GM10248 (cell line): Measurements from ENCODE around the gene PHETA1.
"Not testable (repeated sequence)": the region's sequence is repeated elsewhere in the genome, so short reads cannot be mapped to it uniquely, and the experiment has no call there.

ENCODE experiments used
- CTCF ChIA-PET: fragments of 300-600 bp; sonication (Branson Sonifier 250); formaldehyde crosslinking; extraction: SDS; loops from one replicate; lab custom pipeline; 2021; ENCODE audit warnings: antibody characterized with exemption; lab: Yijun Ruan, JAX
- POLR2A ChIA-PET: fragments of 350-650 bp; sonication (Branson Sonifier 250); formaldehyde crosslinking; extraction: SDS; loops from one replicate; lab custom pipeline; 2020; ENCODE audit warnings: antibody characterized with exemption; lab: Yijun Ruan, JAX
- DNase-seq: peaks from one replicate; pipeline ENCODE4 v3.0.0; 2012; ENCODE audit errors: extremely low spot score
- CTCF ChIP-seq: IDR thresholded peaks from 2 replicates; pipeline ENCODE4 v1.5.1; 2012; ENCODE audit warnings: mild to moderate bottlenecking, low read depth; ENCODE audit errors: extremely low read depth, missing control alignments, control extremely low read depth

PHETA1 gene

GRCh38 chr12:111341426-111342065, 27.3 kb downstream of the PHETA1 start:
- ChIA-PET CTCF (no interaction called here), POLR2A (no interaction called here)
- no peak for TF ChIP-seq CTCF
- no peak for DNase-seq

- DNase-seq, POLR2A ChIA-PET, CTCF ChIA-PET: not testable (repeated sequence)
These were observed 28.2 kb downstream of the PHETA1 start for GRCh38 chr12:111340680-111341079.

GRCh38 chr12:111340231-111340630, 28.7 kb downstream of the PHETA1 start:
- CTCF ChIA-PET, result interaction anchor here (1.0 to 1.8 kb wide), 2 partner anchors 57 to 112 kb away, joined by 3 to 4 read pairs; no protein-coding TSS in a partner anchor
- no peak for DNase-seq
- POLR2A ChIA-PET, result no interaction called here
- TF ChIP-seq CTCF, result no peak

- no peak for DNase-seq
- ChIA-PET POLR2A (no interaction called here), CTCF (interaction anchor here (1.0 to 1.8 kb wide), 2 partner anchors 58 to 113 kb away, joined by 3 to 4 read pairs; no protein-coding TSS in a partner anchor)
- TF ChIP-seq CTCF, result no peak
These were observed 29.5 kb downstream of the PHETA1 start for GRCh38 chr12:111339321-111339938.

GRCh38 chr12:111338096-111338495, 30.8 kb downstream of the PHETA1 start:
- ChIA-PET CTCF (interaction anchor here (0.6 to 1.3 kb wide), 2 partner anchors 114 to 866 kb away, joined by 3 read pairs; no protein-coding TSS in a partner anchor), POLR2A (no interaction called here)
- no peak for TF ChIP-seq CTCF
- no peak for DNase-seq

DNA sequence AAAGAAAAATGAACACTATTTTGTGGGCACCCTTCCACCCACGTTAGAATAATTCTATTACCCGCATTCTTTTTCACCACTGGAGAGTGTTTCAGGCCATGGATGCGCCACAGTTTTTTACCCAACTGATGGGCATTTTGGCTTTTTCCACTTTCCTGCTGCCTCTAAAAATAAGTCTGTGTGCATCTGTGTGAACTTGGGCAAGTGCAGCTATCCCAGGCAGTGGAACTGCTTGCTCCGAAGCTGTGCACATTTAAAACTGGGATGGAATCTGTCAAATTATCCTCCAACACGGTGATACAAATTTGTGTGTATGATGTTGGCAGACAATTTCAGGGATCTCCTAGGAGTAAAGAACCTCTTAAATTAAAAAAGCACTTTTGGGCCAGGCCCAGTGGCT, 31.5 kb downstream of the PHETA1 start:
- ChIA-PET CTCF (interaction anchor here (1.3 kb wide), 1 partner anchor 114 kb away, joined by 3 read pairs; no protein-coding TSS in a partner anchor), POLR2A (no interaction called here)
- no peak for DNase-seq
- TF ChIP-seq CTCF, result no peak

DNA sequence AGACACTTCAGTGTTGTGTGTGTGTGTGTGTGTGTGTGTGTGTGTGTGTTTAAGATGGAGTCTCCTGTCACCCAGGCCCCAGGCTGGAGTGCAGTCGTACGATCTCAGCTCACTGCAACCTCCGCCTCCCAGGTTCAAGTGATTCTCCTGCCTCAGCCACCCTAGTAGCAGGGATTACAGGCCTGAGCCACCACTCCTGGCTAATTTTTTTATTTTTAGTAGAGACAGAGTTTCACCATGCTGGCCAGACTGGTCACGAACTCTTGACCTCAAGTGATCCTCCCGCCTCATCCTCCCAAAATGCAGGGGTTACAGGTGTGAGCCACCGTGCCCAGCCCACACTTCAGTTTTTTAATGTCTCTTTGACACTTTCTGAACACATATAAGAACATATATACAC, 32.5 kb downstream of the PHETA1 start:
- POLR2A ChIA-PET, CTCF ChIA-PET, DNase-seq: not testable (repeated sequence)
